Memory B cell (primary cell): ENCODE measurements around the gene B4GALNT1.
"Not testable (repeated sequence)": the region's sequence is repeated elsewhere in the genome, so short reads cannot be mapped to it uniquely, and the experiment has no call there.

Experiments used
- ATAC-seq: fragments of 150-1000 bp; cut with Tn5 transposase; 2 replicates; pipeline ENCODE4 v1.10.0; 2021; ENCODE audit warnings: low read depth, mild to moderate bottlenecking, moderate library complexity
- DNase-seq, 2 donors: peaks; one replicate each; pipeline ENCODE4 v3.0.0; 2022; ENCODE audit warnings: low spot score in 2 of 2
- H3K27ac Mint-ChIP-seq: one replicate; pipeline ENCODE4 v1.8.0; 2022; ENCODE audit warnings: mild to moderate bottlenecking, moderate library complexity, mixed read lengths
- H3K27me3 Mint-ChIP-seq: one replicate; pipeline ENCODE4 v1.8.0; 2022; ENCODE audit warnings: mixed read lengths
- H3K36me3 Mint-ChIP-seq: one replicate; pipeline ENCODE4 v1.8.0; 2022; ENCODE audit warnings: mild to moderate bottlenecking, mixed read lengths
- H3K4me1 Mint-ChIP-seq: one replicate; pipeline ENCODE4 v1.8.0; 2022; ENCODE audit warnings: mixed read lengths
- H3K4me3 Mint-ChIP-seq: one replicate; pipeline ENCODE4 v1.8.0; 2022; ENCODE audit warnings: mild to moderate bottlenecking, moderate library complexity, mixed read lengths
- H3K9me3 Mint-ChIP-seq: one replicate; pipeline ENCODE4 v1.8.0; 2022; ENCODE audit warnings: mixed read lengths

B4GALNT1 gene

GRCh38 chr12:57603815-57604453 lies 29.1 kb downstream of the B4GALNT1 start:
- H3K9me3 Mint-ChIP-seq: no peaks in the 10 kb centered on the region
- no peak for DNase-seq
- no peak overlapping the region for H3K27ac Mint-ChIP-seq
- no peak for ATAC-seq
- H3K36me3 Mint-ChIP-seq: peaks cover 22% of the 10 kb centered on the region
- H3K27me3 Mint-ChIP-seq: peaks cover 18% of the 10 kb centered on the region
- H3K4me3 Mint-ChIP-seq: peak overlapping the region; percentile 81
- peaks cover 6% of the 10 kb centered on the region for H3K4me1 Mint-ChIP-seq

- no peak for DNase-seq
- peaks cover 6% of the 10 kb centered on the region for H3K4me1 Mint-ChIP-seq
- no peak for ATAC-seq
- no peak overlapping the region for H3K4me3 Mint-ChIP-seq
- H3K36me3 Mint-ChIP-seq: peaks cover 26% of the 10 kb centered on the region
- H3K9me3 Mint-ChIP-seq: no peaks in the 10 kb centered on the region
- no peak overlapping the region for H3K27ac Mint-ChIP-seq
- H3K27me3 Mint-ChIP-seq: peaks cover 15% of the 10 kb centered on the region
These were observed 29.7 kb downstream of the B4GALNT1 start for GRCh38 chr12:57603324-57603723.

- Mint-ChIP-seq H3K27ac (no peak overlapping the region), H3K4me1 (peaks cover 6% of the 10 kb centered on the region), H3K27me3 (peaks cover 11% of the 10 kb centered on the region), H3K9me3 (no peaks in the 10 kb centered on the region), H3K36me3 (peaks cover 30% of the 10 kb centered on the region), H3K4me3 (no peak overlapping the region)
- DNase-seq (no peak), ATAC-seq (no peak)
These were observed 30.5 kb downstream of the B4GALNT1 start for GRCh38 chr12:57602544-57602943.

GRCh38 chr12:57600395-57600794 lies 32.6 kb downstream of the B4GALNT1 start:
- H3K36me3 Mint-ChIP-seq: peaks cover 43% of the 10 kb centered on the region
- DNase-seq (no peak), ATAC-seq (no peak)
- H3K4me3 Mint-ChIP-seq: no peak overlapping the region
- H3K4me1 Mint-ChIP-seq: peaks cover 6% of the 10 kb centered on the region
- H3K27me3 Mint-ChIP-seq: peaks cover 3% of the 10 kb centered on the region
- no peaks in the 10 kb centered on the region for H3K9me3 Mint-ChIP-seq
- H3K27ac Mint-ChIP-seq: no peak overlapping the region

GRCh38 chr12:57593187-57593586 lies 39.8 kb downstream of the B4GALNT1 start:
- no peak for DNase-seq
- Mint-ChIP-seq H3K27ac (no peak overlapping the region), H3K9me3 (no peaks in the 10 kb centered on the region), H3K4me3 (no peak overlapping the region), H3K27me3 (no peaks in the 10 kb centered on the region), H3K4me1 (peaks cover 19% of the 10 kb centered on the region), H3K36me3 (peaks cover 17% of the 10 kb centered on the region)
- ATAC-seq: no peak

- ATAC-seq: no peak
- no peak for DNase-seq
- Mint-ChIP-seq H3K4me1 (peaks cover 19% of the 10 kb centered on the region), H3K9me3 (no peaks in the 10 kb centered on the region), H3K27me3 (no peaks in the 10 kb centered on the region), H3K4me3 (peak overlapping the region; percentile 82), H3K36me3 (peaks cover 15% of the 10 kb centered on the region), H3K27ac (no peak overlapping the region)
These were observed 40.3 kb downstream of the B4GALNT1 start for GRCh38 chr12:57592551-57593165.

- Mint-ChIP-seq H3K27ac (peak overlapping the region; percentile 12), H3K4me3 (peak overlapping the region; percentile 82), H3K36me3 (peaks cover 9% of the 10 kb centered on the region), H3K4me1 (peaks cover 19% of the 10 kb centered on the region), H3K9me3 (no peaks in the 10 kb centered on the region), H3K27me3 (no peaks in the 10 kb centered on the region)
- DNase-seq (no peak), ATAC-seq (no peak)
These were observed 41.1 kb downstream of the B4GALNT1 start for GRCh38 chr12:57591782-57592325.

- H3K4me1 Mint-ChIP-seq: peaks cover 19% of the 10 kb centered on the region
- peak; percentile 92 for ATAC-seq
- H3K9me3 Mint-ChIP-seq: no peaks in the 10 kb centered on the region
- peak; percentile 49 to 68 for DNase-seq
- H3K36me3 Mint-ChIP-seq: peaks cover 3% of the 10 kb centered on the region
- peak within 1 kb of the TSS; percentile 82 for H3K4me3 Mint-ChIP-seq
- no peaks in the 10 kb centered on the region for H3K27me3 Mint-ChIP-seq
- H3K27ac Mint-ChIP-seq: peak within 1 kb of the TSS; percentile 12
These were observed 41.9 kb downstream of the B4GALNT1 start, which contains the start of gene PIP4K2C for GRCh38 chr12:57590864-57591781. PIP4K2C (plus strand) TSS chr12:57591192; CDS start chr12:57591290, 98 bp downstream.

GRCh38 chr12:57590479-57590863 lies 42.5 kb downstream of the B4GALNT1 start:
- peak overlapping the region; percentile 82 for H3K4me3 Mint-ChIP-seq
- no peak for ATAC-seq
- H3K27me3 Mint-ChIP-seq: no peaks in the 10 kb centered on the region
- no peaks in the 10 kb centered on the region for H3K36me3 Mint-ChIP-seq
- peaks cover 19% of the 10 kb centered on the region for H3K4me1 Mint-ChIP-seq
- H3K27ac Mint-ChIP-seq: peak overlapping the region; percentile 12
- no peaks in the 10 kb centered on the region for H3K9me3 Mint-ChIP-seq
- DNase-seq: no peak

- not testable (repeated sequence) for H3K27me3 Mint-ChIP-seq, H3K27ac Mint-ChIP-seq, H3K9me3 Mint-ChIP-seq, ATAC-seq, DNase-seq, H3K36me3 Mint-ChIP-seq, H3K4me3 Mint-ChIP-seq
- peaks cover 19% of the 10 kb centered on the region for H3K4me1 Mint-ChIP-seq
These were observed 43.9 kb downstream of the B4GALNT1 start for GRCh38 chr12:57588951-57589610.

GRCh38 chr12:57586832-57587429 lies 46.1 kb downstream of the B4GALNT1 start:
- ATAC-seq (no peak), DNase-seq (no peak)
- Mint-ChIP-seq H3K27ac (no peak overlapping the region), H3K4me1 (peaks cover 12% of the 10 kb centered on the region), H3K9me3 (no peaks in the 10 kb centered on the region), H3K4me3 (no peak overlapping the region), H3K36me3 (no peaks in the 10 kb centered on the region), H3K27me3 (peaks cover 2% of the 10 kb centered on the region)

- Mint-ChIP-seq H3K4me3 (no peak overlapping the region), H3K9me3 (no peaks in the 10 kb centered on the region), H3K36me3 (no peaks in the 10 kb centered on the region), H3K27ac (no peak overlapping the region), H3K27me3 (peaks cover 2% of the 10 kb centered on the region), H3K4me1 (peaks cover 7% of the 10 kb centered on the region)
- no peak for ATAC-seq
- DNase-seq: no peak
These were observed 46.9 kb downstream of the B4GALNT1 start for GRCh38 chr12:57586128-57586527.

GRCh38 chr12:57585156-57585555 lies 47.8 kb downstream of the B4GALNT1 start:
- H3K9me3 Mint-ChIP-seq: no peaks in the 10 kb centered on the region
- H3K27me3 Mint-ChIP-seq: peaks cover 4% of the 10 kb centered on the region
- ATAC-seq (no peak), DNase-seq (no peak)
- H3K27ac Mint-ChIP-seq: no peak overlapping the region
- peaks cover 3% of the 10 kb centered on the region for H3K4me1 Mint-ChIP-seq
- H3K36me3 Mint-ChIP-seq: no peaks in the 10 kb centered on the region
- H3K4me3 Mint-ChIP-seq: no peak overlapping the region
